GM19395 (cell line): Measurements from ENCODE around the gene CLASP2.

Experiments
- ATAC-seq: cut with Tn5 transposase; IDR thresholded peaks from one replicate; pipeline ENCODE4 v1.9.1; 2021; ENCODE audit warnings: mild to moderate bottlenecking, moderate library complexity; ENCODE audit not compliant: unreplicated experiment

CLASP2 gene

GRCh38 chr3:33557279-33557678, 160.8 kb downstream of the CLASP2 start:
- ATAC-seq: no peak

DNA sequence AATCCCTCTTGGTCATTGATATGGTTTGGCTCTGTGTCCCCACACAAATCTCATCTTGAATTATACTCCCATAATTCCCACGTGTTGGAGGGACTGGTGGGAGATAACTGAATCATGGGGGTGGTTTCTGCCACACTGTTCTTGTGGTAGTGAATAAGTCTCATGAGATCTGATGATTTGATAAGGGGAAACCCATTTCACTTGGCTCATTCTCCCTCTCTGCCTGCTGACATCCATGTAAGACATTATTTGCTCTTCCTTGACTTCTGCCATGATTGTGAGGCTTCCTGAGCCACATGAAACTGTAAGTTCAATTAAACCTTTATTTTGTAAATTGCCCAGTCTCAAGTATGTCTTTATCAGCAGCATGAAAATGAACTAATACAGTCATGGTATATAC, 171.0 kb downstream of the CLASP2 start:
- ATAC-seq: no peak

DNA sequence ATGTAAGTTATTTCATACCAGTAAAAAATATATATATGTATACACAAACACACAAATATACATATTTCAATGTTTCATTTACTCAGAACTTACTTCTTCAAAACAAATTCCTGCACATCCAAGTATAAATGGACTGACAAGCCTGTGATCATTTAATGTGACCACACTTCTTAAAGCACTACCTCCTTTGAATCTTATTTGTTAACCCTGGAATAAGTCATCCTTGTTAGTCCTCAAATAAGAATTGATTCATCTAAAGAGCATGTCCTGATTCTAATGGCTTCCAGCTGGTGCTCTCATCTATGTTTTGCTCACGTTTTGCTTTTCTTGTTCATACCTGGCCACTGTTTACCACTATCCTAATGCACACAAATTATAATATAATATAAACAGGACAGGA, 173.9 kb downstream of the CLASP2 start:
- ATAC-seq: no peak

DNA sequence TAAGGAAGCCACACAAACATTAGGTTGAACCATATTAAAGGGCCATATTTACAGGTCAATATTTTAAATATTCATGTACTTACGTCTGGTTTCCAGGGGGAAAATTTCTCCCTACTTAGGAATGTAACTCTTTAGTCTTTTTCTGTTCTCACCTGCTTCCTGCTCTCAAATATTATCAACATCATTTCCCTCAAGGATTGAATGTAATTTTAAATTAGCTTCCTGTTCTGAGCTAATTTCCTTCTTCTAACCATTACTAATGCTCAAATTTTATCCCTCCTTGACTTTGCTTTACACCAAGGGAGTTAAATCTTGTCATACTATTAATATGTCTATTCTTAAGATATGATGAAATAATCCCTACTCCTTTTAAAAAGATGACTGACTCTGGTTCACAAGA, 174.5 kb downstream of the CLASP2 start:
- ATAC-seq: no peak

DNA sequence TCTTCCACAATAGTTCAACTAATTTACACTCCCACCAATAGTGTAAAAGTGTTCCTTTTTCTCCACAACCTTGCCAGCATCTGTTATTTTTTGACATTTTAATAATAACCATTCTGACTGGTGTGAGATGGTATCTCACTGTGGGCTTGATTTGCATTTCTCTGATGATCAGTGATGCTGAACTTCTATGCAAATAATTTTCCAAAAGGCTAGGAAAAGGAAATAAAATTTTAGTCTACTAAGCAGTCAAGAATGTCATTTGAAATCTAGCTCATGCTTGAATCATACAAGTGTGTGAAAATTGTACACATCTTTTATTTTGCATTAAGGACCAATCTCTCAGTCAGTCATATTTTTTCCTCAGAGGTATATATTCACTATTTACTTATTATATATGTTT, 176.1 kb downstream of the CLASP2 start:
- ATAC-seq: no peak

DNA sequence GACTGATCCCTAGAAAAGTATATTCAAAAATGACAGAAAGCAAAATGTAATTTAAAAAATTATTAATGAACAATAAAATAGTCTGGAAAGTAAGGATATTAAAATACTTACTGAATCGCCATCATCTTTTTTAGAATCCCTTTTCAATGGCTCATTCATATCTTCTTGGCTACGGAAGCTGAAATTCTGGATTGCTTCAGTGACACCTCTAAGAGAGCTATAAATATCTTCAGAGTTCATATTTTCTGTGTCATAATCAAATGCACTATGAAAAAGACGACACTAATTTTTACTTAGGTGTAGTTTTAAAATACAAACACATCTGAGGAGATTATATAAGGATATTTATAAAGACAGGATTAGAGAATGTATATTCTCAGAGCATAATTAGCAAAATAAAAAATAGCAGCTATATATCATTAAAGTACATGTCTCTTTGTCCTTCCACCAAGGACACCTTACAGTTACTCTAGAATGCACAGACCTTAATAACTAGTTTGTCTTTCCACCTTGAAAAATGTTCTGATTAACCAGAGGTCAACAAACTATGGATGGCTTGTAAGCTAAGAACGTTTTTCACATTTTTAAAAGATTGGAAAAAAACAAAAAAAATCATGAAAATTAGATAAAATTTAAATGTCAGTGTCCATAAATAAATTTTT, 179.2 kb downstream of the CLASP2 start:
- no peak for ATAC-seq

GRCh38 chr3:33537133-33537532, 180.9 kb downstream of the CLASP2 start:
- ATAC-seq: no peak

DNA sequence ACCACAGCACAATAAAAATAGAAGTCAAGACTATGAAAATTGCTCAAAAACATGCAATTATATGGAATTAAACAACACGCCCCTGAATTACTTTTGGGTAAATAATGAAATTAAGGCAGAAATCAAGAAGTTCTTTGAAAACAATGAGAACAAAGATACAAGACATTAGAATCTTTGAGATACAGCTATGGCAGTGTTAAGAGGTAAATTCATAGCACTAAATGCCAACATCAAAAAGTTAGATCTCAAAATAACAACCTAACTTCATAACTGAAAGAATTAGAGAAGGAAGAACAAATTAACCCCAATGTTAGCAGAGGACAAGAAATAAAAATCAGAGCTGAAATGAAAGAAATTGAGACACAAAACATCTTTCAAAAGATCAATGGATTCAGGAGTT, 191.3 kb downstream of the CLASP2 start:
- no peak for ATAC-seq

GRCh38 chr3:33525232-33525631, 192.8 kb downstream of the CLASP2 start:
- no peak for ATAC-seq

DNA sequence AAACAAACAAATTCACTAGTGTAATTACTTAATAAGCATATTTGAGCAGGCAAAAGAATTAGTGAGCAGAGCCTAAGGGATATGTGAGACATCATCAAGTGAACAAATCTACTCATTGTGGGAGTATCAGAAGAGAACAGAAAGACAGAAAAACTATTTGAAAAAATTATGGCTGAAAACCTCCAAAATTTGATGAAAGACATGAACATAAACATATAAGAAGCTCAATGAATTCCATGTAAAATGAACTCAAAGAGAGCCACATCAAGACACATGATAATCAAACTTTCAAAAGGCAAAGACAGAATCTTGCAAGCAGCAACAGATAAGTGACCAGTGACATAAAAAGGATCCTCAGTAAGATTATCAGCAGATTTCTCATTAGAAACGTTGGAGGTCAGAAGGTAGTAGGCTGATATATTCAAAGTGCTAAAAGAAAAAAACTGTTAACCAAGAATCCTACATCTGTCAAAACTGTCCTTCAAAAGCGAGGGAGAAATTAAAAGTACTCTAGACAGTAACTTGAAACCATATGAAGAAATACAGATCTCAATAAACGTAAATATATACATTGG, 194.9 kb downstream of the CLASP2 start:
- no peak for ATAC-seq

DNA sequence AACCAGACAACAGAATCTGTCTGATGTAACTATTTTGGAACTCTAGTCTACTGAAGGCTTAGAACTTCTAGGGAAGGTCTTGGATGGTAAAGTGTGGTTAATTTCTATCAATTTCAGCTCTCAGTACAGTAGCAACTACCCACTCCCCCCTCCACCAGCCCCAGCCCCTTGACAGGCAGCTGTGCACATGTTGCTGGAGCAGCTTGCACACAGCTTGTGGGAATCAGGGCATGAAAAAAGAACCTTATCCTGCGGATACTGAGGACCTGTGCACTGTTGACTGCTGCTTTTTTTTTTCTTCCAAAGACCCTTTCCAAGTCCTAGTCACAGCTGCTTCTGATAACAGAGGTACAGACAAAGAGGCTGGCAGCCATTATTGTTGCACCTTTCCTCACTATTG, 196.3 kb downstream of the CLASP2 start:
- no peak for ATAC-seq

GRCh38 chr3:33513262-33513863, 204.7 kb downstream of the CLASP2 start:
- ATAC-seq: no peak

DNA sequence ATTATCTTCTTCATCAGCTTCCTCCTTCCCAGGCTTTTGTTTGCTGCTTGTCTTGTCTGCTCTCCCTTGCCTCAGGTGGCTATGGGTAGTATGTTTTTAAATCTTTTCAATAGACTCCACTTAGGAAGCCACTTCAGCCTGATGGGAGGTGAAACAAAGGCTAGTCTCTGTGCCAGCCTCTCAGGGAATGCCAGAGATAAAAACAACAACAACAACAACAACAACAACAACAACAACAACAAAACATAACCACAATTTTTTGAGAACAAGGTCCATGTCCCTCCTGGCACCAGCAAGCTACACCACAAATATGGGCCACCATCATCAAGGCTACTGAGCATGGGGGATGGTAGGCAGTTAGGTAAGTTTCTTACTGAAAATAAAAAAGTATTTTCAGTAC, 213.0 kb downstream of the CLASP2 start:
- ATAC-seq: no peak

GRCh38 chr3:33496449-33496848, 221.6 kb downstream of the CLASP2 start:
- no peak for ATAC-seq

DNA sequence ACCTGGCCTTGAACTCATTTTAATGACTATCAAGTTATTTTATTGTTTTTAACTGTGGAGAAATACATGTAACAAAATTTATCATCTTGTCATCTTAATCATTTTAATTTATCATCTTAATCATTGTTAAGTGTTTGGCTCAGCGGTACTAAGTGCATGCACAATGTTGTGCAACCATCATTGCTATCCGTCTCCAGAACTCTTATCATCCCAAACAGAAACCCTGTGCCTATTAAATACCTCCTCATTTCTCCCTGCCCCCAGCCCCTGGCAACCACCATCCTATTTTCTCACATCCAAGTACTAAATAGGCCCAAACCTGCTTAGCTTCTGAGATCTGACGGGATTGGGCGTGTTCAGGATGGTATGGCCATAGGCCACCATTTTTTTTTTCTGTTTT, 226.3 kb downstream of the CLASP2 start:
- no peak for ATAC-seq

- no peak for ATAC-seq
Observed at GRCh38 chr3:33490641-33491241, 227.3 kb downstream of the CLASP2 start.

GRCh38 chr3:33488683-33489082, 229.4 kb downstream of the CLASP2 start:
- ATAC-seq: no peak

GRCh38 chr3:33488246-33488645, 229.8 kb downstream of the CLASP2 start:
- ATAC-seq: no peak

- ATAC-seq: no peak
Observed at GRCh38 chr3:33482111-33482521, 235.9 kb downstream of the CLASP2 start.

- ATAC-seq: no peak
Observed at GRCh38 chr3:33474896-33475295, 243.2 kb downstream of the CLASP2 start.

- no peak for ATAC-seq
Observed at GRCh38 chr3:33473813-33474212, 244.2 kb downstream of the CLASP2 start.

- no peak for ATAC-seq
Observed at GRCh38 chr3:33467786-33468185, 250.3 kb downstream of the CLASP2 start.
